WTC11 (cell line): Measurements from ENCODE around the gene SLC37A3.

Source experiments
- ATF2 ChIP-seq: sonication (generic); formaldehyde crosslinking; IDR thresholded peaks from 2 replicates; pipeline ENCODE4 v1.8.1; 2022; ENCODE audit warnings: low read depth, missing genetic modification reagents, borderline replicate concordance
- ATF3 ChIP-seq: sonication (generic); formaldehyde crosslinking; conservative IDR thresholded peaks from 2 replicates; pipeline ENCODE4 v1.8.1; 2022; ENCODE audit warnings: mild to moderate bottlenecking, missing genetic modification reagents
- CBFB ChIP-seq: sonication (generic); formaldehyde crosslinking; IDR thresholded peaks from 2 replicates; pipeline ENCODE4 v1.8.1; 2022; ENCODE audit warnings: mild to moderate bottlenecking, low read depth, missing genetic modification reagents
- CDX4 ChIP-seq: fragments of 250-450 bp; sonication (Bioruptor Pico); IDR thresholded peaks from 2 replicates; pipeline ENCODE4 v1.9.0; 2021; ENCODE audit warnings: moderate library complexity, mild to moderate bottlenecking, inconsistent platforms, borderline replicate concordance
- CREB1 ChIP-seq: sonication (generic); formaldehyde crosslinking; IDR thresholded peaks from 2 replicates; pipeline ENCODE4 v1.8.0; 2023; ENCODE audit warnings: mild to moderate bottlenecking, missing genetic modification reagents
- CTCF ChIP-seq: fragments of 200-600 bp; IDR thresholded peaks from 2 replicates; pipeline ENCODE4 v1.8.0; 2022; ENCODE audit warnings: antibody characterized with exemption
- FOXP1 ChIP-seq: sonication (generic); formaldehyde crosslinking; IDR thresholded peaks from 2 replicates; pipeline ENCODE4 v1.8.0; 2022; ENCODE audit warnings: missing genetic modification reagents, mild to moderate bottlenecking, moderate library complexity, borderline replicate concordance
- GABPB1 ChIP-seq: sonication (generic); formaldehyde crosslinking; IDR thresholded peaks from 2 replicates; pipeline ENCODE4 v1.8.1; 2023; ENCODE audit warnings: mild to moderate bottlenecking, missing genetic modification reagents
- IRF1 ChIP-seq: sonication (generic); formaldehyde crosslinking; IDR thresholded peaks from 2 replicates; pipeline ENCODE4 v1.8.0; 2023; ENCODE audit warnings: missing genetic modification reagents
- NFYB ChIP-seq: sonication (generic); formaldehyde crosslinking; conservative IDR thresholded peaks from 2 replicates; pipeline ENCODE4 v1.8.0; 2022; ENCODE audit warnings: low read depth, missing genetic modification reagents
- SP1 ChIP-seq: sonication (generic); formaldehyde crosslinking; conservative IDR thresholded peaks from 2 replicates; pipeline ENCODE4 v1.8.1; 2022; ENCODE audit warnings: missing genetic modification reagents
- ZBTB43 ChIP-seq: sonication (generic); formaldehyde crosslinking; IDR thresholded peaks from 2 replicates; pipeline ENCODE4 v1.8.1; 2023; ENCODE audit warnings: mild to moderate bottlenecking, missing genetic modification reagents
- TF ChIP-seq, protein P1 (sequence below): sonication (generic); formaldehyde crosslinking; IDR thresholded peaks from 2 replicates; pipeline ENCODE4 v1.8.1; 2022; ENCODE audit warnings: mild to moderate bottlenecking, missing genetic modification reagents, moderate library complexity, borderline replicate concordance
- TF ChIP-seq, protein P2 (sequence below): sonication (generic); formaldehyde crosslinking; IDR thresholded peaks from 2 replicates; pipeline ENCODE4 v1.8.0; 2022; ENCODE audit warnings: mild to moderate bottlenecking, missing genetic modification reagents

DNA sequence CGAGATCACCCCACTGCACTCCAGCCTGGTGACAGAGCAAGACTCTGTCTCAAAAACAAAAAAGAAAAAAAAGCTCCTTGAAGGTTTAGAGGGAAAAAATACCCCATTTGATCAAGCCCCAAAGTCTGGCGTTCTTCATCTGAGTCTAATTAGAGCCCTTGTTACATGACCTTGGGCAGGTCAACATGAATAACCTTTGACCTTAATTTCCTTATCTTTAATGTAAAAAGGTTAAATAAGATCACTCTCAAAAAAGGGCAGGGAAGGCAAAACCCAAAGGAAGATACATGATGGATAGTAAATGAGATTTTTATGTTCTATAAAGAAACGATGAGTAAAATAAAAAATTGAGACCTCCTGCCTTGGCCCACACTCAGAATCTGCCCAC lies 40.3 kb downstream of the SLC37A3 start:
- TF ChIP-seq CBFB (CRISPR knock-in tag) (no peak), GABPB1 (no peak), CDX4 (CRISPR knock-in tag) (no peak), CTCF (no peak), IRF1 (CRISPR knock-in tag) (no peak), SP1 (no peak), ZBTB43 (CRISPR knock-in tag) (no peak), FOXP1 (CRISPR knock-in tag) (no peak), ATF2 (no peak), NFYB (CRISPR knock-in tag) (no peak), CREB1 (CRISPR knock-in tag) (no peak), ATF3 (CRISPR knock-in tag) (no peak)
- TF ChIP-seq, protein P1, sequence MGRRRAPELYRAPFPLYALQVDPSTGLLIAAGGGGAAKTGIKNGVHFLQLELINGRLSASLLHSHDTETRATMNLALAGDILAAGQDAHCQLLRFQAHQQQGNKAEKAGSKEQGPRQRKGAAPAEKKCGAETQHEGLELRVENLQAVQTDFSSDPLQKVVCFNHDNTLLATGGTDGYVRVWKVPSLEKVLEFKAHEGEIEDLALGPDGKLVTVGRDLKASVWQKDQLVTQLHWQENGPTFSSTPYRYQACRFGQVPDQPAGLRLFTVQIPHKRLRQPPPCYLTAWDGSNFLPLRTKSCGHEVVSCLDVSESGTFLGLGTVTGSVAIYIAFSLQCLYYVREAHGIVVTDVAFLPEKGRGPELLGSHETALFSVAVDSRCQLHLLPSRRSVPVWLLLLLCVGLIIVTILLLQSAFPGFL (CRISPR knock-in tag), result no peak
- TF ChIP-seq, protein P2, sequence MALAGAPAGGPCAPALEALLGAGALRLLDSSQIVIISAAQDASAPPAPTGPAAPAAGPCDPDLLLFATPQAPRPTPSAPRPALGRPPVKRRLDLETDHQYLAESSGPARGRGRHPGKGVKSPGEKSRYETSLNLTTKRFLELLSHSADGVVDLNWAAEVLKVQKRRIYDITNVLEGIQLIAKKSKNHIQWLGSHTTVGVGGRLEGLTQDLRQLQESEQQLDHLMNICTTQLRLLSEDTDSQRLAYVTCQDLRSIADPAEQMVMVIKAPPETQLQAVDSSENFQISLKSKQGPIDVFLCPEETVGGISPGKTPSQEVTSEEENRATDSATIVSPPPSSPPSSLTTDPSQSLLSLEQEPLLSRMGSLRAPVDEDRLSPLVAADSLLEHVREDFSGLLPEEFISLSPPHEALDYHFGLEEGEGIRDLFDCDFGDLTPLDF (CRISPR knock-in tag), result no peak
